HEK293 (cell line): Measurements from ENCODE around the gene TPGS1.

Source experiments
- FEZF1 ChIP-seq: fragments of 450-650 bp; formaldehyde crosslinking; IDR thresholded peaks from 2 replicates; pipeline ENCODE4 v1.5.1; 2016; ENCODE audit warnings: missing biosample characterization, missing genetic modification characterization
- HOXA7 ChIP-seq: sonication (generic); formaldehyde crosslinking; IDR thresholded peaks from 2 replicates; pipeline ENCODE4 v1.8.1; 2022; ENCODE audit warnings: missing genetic modification reagents, borderline replicate concordance
- HOXC10 ChIP-seq: sonication (generic); formaldehyde crosslinking; IDR thresholded peaks from 2 replicates; pipeline ENCODE4 v1.8.1; 2023; ENCODE audit warnings: mild to moderate bottlenecking, missing genetic modification reagents
- IKZF3 ChIP-seq: fragments of 450-650 bp; IDR thresholded peaks from 2 replicates; pipeline ENCODE4 v1.5.0; 2018; ENCODE audit warnings: missing biosample characterization, mild to moderate bottlenecking, missing genetic modification characterization, moderate library complexity
- SCRT1 ChIP-seq: fragments of 450-650 bp; formaldehyde crosslinking; IDR thresholded peaks from 2 replicates; pipeline ENCODE4 v1.5.1; 2016; ENCODE audit warnings: missing biosample characterization, missing genetic modification characterization, borderline replicate concordance
- SP3 ChIP-seq: fragments of 450-650 bp; formaldehyde crosslinking; IDR thresholded peaks from 2 replicates; pipeline ENCODE4 v1.5.1; 2016; ENCODE audit warnings: missing biosample characterization, missing genetic modification characterization
- TCF7L2 ChIP-seq: IDR thresholded peaks from 2 replicates; pipeline ENCODE4 v1.6.1; 2011; ENCODE audit warnings: low read depth, mild to moderate bottlenecking, inconsistent platforms, low read length, moderate library complexity, borderline replicate concordance
- ZBTB6 ChIP-seq: fragments of 450-650 bp; formaldehyde crosslinking; IDR thresholded peaks from 2 replicates; pipeline ENCODE4 v1.5.1; 2017; ENCODE audit warnings: missing biosample characterization, missing genetic modification characterization
- ZBTB7A ChIP-seq: fragments of 450-650 bp; formaldehyde crosslinking; IDR thresholded peaks from 2 replicates; pipeline ENCODE4 v1.5.1; 2016; ENCODE audit warnings: low read depth, missing biosample characterization, missing genetic modification characterization
- ZBTB8A ChIP-seq: fragments of 450-650 bp; formaldehyde crosslinking; IDR thresholded peaks from 2 replicates; pipeline ENCODE4 v1.5.1; 2016; ENCODE audit warnings: missing biosample characterization, missing genetic modification characterization
- ZEB2 ChIP-seq: fragments of 450-650 bp; formaldehyde crosslinking; IDR thresholded peaks from 2 replicates; pipeline ENCODE4 v1.5.1; 2016; ENCODE audit warnings: missing biosample characterization, missing genetic modification characterization
- ZFP3 ChIP-seq: fragments of 450-650 bp; formaldehyde crosslinking; IDR thresholded peaks from 2 replicates; pipeline ENCODE4 v1.5.1; 2016; ENCODE audit warnings: low read depth, missing biosample characterization, missing genetic modification characterization
- ZNF10 ChIP-seq: fragments of 450-650 bp; formaldehyde crosslinking; IDR thresholded peaks from 2 replicates; pipeline ENCODE4 v1.5.1; 2017; ENCODE audit warnings: missing biosample characterization, missing genetic modification characterization
- ZNF114 ChIP-seq: fragments of 450-650 bp; formaldehyde crosslinking; IDR thresholded peaks from 2 replicates; pipeline ENCODE4 v1.5.0; 2017; ENCODE audit warnings: missing biosample characterization, missing genetic modification characterization
- ZNF155 ChIP-seq: fragments of 450-650 bp; formaldehyde crosslinking; IDR thresholded peaks from 2 replicates; pipeline ENCODE4 v1.5.1; 2016; ENCODE audit warnings: missing biosample characterization, missing genetic modification characterization
- ZNF16 ChIP-seq: fragments of 450-650 bp; formaldehyde crosslinking; IDR thresholded peaks from 2 replicates; pipeline ENCODE4 v1.5.1; 2016; ENCODE audit warnings: low read depth, missing biosample characterization, missing genetic modification characterization
- ZNF23 ChIP-seq: fragments of 450-650 bp; formaldehyde crosslinking; IDR thresholded peaks from 2 replicates; pipeline ENCODE4 v1.5.1; 2016; ENCODE audit warnings: missing biosample characterization, missing genetic modification characterization, borderline replicate concordance
- ZNF324 ChIP-seq: fragments of 450-650 bp; formaldehyde crosslinking; IDR thresholded peaks from 2 replicates; pipeline ENCODE4 v1.5.1; 2016; ENCODE audit warnings: missing biosample characterization, missing genetic modification characterization
- ZNF488 ChIP-seq: fragments of 450-650 bp; formaldehyde crosslinking; IDR thresholded peaks from 2 replicates; pipeline ENCODE4 v1.5.1; 2016; ENCODE audit warnings: missing biosample characterization, missing genetic modification characterization
- ZNF501 ChIP-seq: fragments of 450-650 bp; formaldehyde crosslinking; IDR thresholded peaks from 2 replicates; pipeline ENCODE4 v1.5.1; 2016; ENCODE audit warnings: missing biosample characterization, missing genetic modification characterization
- ZNF521 ChIP-seq: fragments of 450-650 bp; formaldehyde crosslinking; IDR thresholded peaks from 2 replicates; pipeline ENCODE4 v1.5.1; 2017; ENCODE audit warnings: missing biosample characterization, mild to moderate bottlenecking, missing genetic modification characterization
- ZNF530 ChIP-seq: fragments of 450-650 bp; formaldehyde crosslinking; IDR thresholded peaks from 2 replicates; pipeline ENCODE4 v1.5.1; 2016; ENCODE audit warnings: low read depth, missing biosample characterization, missing genetic modification characterization
- ZNF548 ChIP-seq: fragments of 450-650 bp; formaldehyde crosslinking; IDR thresholded peaks from 2 replicates; pipeline ENCODE4 v1.5.1; 2016; ENCODE audit warnings: missing biosample characterization, missing genetic modification characterization
- ZNF560 ChIP-seq: fragments of 450-650 bp; formaldehyde crosslinking; IDR thresholded peaks from 2 replicates; pipeline ENCODE4 v1.5.1; 2017; ENCODE audit warnings: missing biosample characterization, missing genetic modification characterization, borderline replicate concordance
- ZNF561 ChIP-seq: fragments of 450-650 bp; IDR thresholded peaks from 2 replicates; pipeline ENCODE4 v1.5.1; 2018; ENCODE audit warnings: missing biosample characterization, missing genetic modification characterization, borderline replicate concordance
- ZNF571 ChIP-seq: fragments of 450-650 bp; formaldehyde crosslinking; IDR thresholded peaks from 2 replicates; pipeline ENCODE4 v1.5.0; 2017; ENCODE audit warnings: missing biosample characterization, missing genetic modification characterization
- ZNF621 ChIP-seq: fragments of 450-650 bp; formaldehyde crosslinking; IDR thresholded peaks from 2 replicates; pipeline ENCODE4 v1.5.1; 2017; ENCODE audit warnings: missing biosample characterization, missing genetic modification characterization
- ZNF623 ChIP-seq: fragments of 450-650 bp; formaldehyde crosslinking; IDR thresholded peaks from 2 replicates; pipeline ENCODE4 v1.5.1; 2016; ENCODE audit warnings: missing biosample characterization, missing genetic modification characterization
- ZNF654 ChIP-seq: fragments of 450-650 bp; formaldehyde crosslinking; IDR thresholded peaks from 2 replicates; pipeline ENCODE4 v1.5.1; 2016; ENCODE audit warnings: low read depth, missing biosample characterization, missing genetic modification characterization
- ZNF664 ChIP-seq: fragments of 450-650 bp; formaldehyde crosslinking; IDR thresholded peaks from 2 replicates; pipeline ENCODE4 v1.5.1; 2016; ENCODE audit warnings: missing biosample characterization, missing genetic modification characterization
- ZNF701 ChIP-seq: fragments of 450-650 bp; formaldehyde crosslinking; IDR thresholded peaks from 2 replicates; pipeline ENCODE4 v1.5.1; 2016; ENCODE audit warnings: missing biosample characterization, missing genetic modification characterization
- ZNF768 ChIP-seq: fragments of 450-650 bp; formaldehyde crosslinking; IDR thresholded peaks from 2 replicates; pipeline ENCODE4 v1.5.1; 2018; ENCODE audit warnings: missing biosample characterization, mild to moderate bottlenecking, missing genetic modification characterization
- ZNF777 ChIP-seq: fragments of 450-650 bp; formaldehyde crosslinking; IDR thresholded peaks from 2 replicates; pipeline ENCODE4 v1.5.1; 2017; ENCODE audit warnings: missing biosample characterization, missing genetic modification characterization, borderline replicate concordance
- TF ChIP-seq, protein P1 (sequence below): fragments of 450-650 bp; formaldehyde crosslinking; IDR thresholded peaks from 2 replicates; pipeline ENCODE4 v1.5.1; 2016; ENCODE audit warnings: missing biosample characterization, missing genetic modification characterization
- TF ChIP-seq, protein P2 (sequence below): fragments of 450-650 bp; formaldehyde crosslinking; IDR thresholded peaks from 2 replicates; pipeline ENCODE4 v1.5.1; 2016; ENCODE audit warnings: missing biosample characterization, missing genetic modification characterization

The TPGS1 gene

GRCh38 chr19:480016-480855 is 27.1 kb upstream of the TPGS1 start (continued):
- TF ChIP-seq, protein P1, sequence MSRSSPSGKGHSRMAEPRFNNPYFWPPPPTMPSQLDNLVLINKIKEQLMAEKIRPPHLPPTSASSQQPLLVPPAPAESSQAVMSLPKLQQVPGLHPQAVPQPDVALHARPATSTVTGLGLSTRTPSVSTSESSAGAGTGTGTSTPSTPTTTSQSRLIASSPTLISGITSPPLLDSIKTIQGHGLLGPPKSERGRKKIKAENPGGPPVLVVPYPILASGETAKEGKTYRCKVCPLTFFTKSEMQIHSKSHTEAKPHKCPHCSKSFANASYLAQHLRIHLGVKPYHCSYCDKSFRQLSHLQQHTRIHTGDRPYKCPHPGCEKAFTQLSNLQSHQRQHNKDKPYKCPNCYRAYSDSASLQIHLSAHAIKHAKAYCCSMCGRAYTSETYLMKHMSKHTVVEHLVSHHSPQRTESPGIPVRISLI (tag by site-specific recombination), result no peak
- TF ChIP-seq ZNF623 (tag by site-specific recombination) (0 out of 2 replicates have a peak, but pooled peaks have one; percentile 21), ZEB2 (tag by site-specific recombination) (no peak), ZNF10 (no peak), ZBTB6 (tag by site-specific recombination) (peak; percentile 100), ZNF324 (no peak), ZNF701 (tag by site-specific recombination) (no peak), HOXC10 (no peak), ZNF548 (tag by site-specific recombination) (no peak), HOXA7 (CRISPR knock-in tag) (no peak), FEZF1 (tag by site-specific recombination) (no peak), ZNF654 (peak; percentile 71), ZNF488 (tag by site-specific recombination) (no peak), ZNF560 (tag by site-specific recombination) (no peak), ZNF501 (tag by site-specific recombination) (no peak), ZNF768 (no peak), ZNF521 (tag by site-specific recombination) (no peak), ZNF16 (no peak), ZFP3 (tag by site-specific recombination) (no peak), ZNF777 (tag by site-specific recombination) (no peak), ZNF23 (tag by site-specific recombination) (no peak), ZNF561 (tag by site-specific recombination) (no peak), SCRT1 (tag by site-specific recombination) (no peak), TCF7L2 (no peak), ZNF114 (tag by site-specific recombination) (no peak), ZBTB7A (tag by site-specific recombination) (no peak), ZNF530 (tag by site-specific recombination) (no peak), ZNF664 (tag by site-specific recombination) (no peak), ZNF155 (tag by site-specific recombination) (no peak), ZBTB8A (tag by site-specific recombination) (0 out of 2 replicates have a peak, but pooled peaks have one; percentile 23), ZNF571 (tag by site-specific recombination) (no peak), IKZF3 (no peak), ZNF621 (no peak), SP3 (tag by site-specific recombination) (0 out of 2 replicates have a peak, but pooled peaks have one; percentile 25)
- TF ChIP-seq, protein P2, sequence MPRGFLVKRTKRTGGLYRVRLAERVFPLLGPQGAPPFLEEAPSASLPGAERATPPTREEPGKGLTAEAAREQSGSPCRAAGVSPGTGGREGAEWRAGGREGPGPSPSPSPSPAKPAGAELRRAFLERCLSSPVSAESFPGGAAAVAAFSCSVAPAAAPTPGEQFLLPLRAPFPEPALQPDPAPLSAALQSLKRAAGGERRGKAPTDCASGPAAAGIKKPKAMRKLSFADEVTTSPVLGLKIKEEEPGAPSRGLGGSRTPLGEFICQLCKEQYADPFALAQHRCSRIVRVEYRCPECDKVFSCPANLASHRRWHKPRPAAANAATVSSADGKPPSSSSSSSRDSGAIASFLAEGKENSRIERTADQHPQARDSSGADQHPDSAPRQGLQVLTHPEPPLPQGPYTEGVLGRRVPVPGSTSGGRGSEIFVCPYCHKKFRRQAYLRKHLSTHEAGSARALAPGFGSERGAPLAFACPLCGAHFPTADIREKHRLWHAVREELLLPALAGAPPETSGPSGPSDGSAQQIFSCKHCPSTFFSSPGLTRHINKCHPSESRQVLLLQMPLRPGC (tag by site-specific recombination), result no peak
